H1 (cell line): ENCODE data around the gene ITGAE. TPM values are rescaled to one million over a fixed set of nuclear protein-coding genes. Genes with fewer than 3 reads are reported as not detected.
A peak's percentile ranks its signal among the peaks of the same experiment; 100 is the strongest.

Experiments used
- CTCF ChIA-PET: fragments of 300-600 bp; sonication (Branson Sonifier 250); formaldehyde crosslinking; loops from one replicate; lab custom pipeline; 2021; ENCODE audit not compliant: partially characterized antibody; lab: Charles Lee
- POLR2A ChIA-PET: fragments of 300-600 bp; sonication (Branson Sonifier 250); formaldehyde crosslinking; loops from one replicate; lab custom pipeline; 2021; ENCODE audit warnings: inconsistent platforms; ENCODE audit not compliant: partially characterized antibody; lab: Charles Lee
- DNase-seq, 2 experiments: peaks; one replicate each; pipeline versions ENCODE4 v3.0.0 to v3.0.0-alpha.2; 2010 to 2022; ENCODE audit warnings: low spot score in 2 of 2, low read depth in 1 of 2, mixed read lengths in 1 of 2
- FAIRE-seq: peaks from 2 replicates; lab custom pipeline; 2011; peaks lifted over from hg19 to GRCh38; lab: Jason Lieb, UNC
- H2AFZ ChIP-seq: 2 replicates; pipeline ENCODE4 v1.8.1; 2012; ENCODE audit warnings: low read length, inconsistent platforms
- H2AK5ac ChIP-seq: 2 replicates; pipeline ENCODE4 v1.6.1; 2013; ENCODE audit warnings: low read depth, low read length
- H2BK120ac ChIP-seq: replicated peaks from 2 replicates; pipeline ENCODE3; 2013; ENCODE audit warnings: low read depth, low read length, inconsistent platforms
- H2BK12ac ChIP-seq: 2 replicates; pipeline ENCODE4 v1.6.1; 2013; ENCODE audit warnings: low read depth, low read length
- H2BK15ac ChIP-seq: 2 replicates; pipeline ENCODE4 v1.6.1; 2013; ENCODE audit warnings: low read length
- H2BK20ac ChIP-seq: 2 replicates; pipeline ENCODE4 v1.6.1; 2013; ENCODE audit warnings: low read length
- H2BK5ac ChIP-seq: 2 replicates; pipeline ENCODE4 v1.6.1; 2013; ENCODE audit warnings: low read depth, low read length
- H3K14ac ChIP-seq: 2 replicates; pipeline ENCODE4 v1.6.1; 2013; ENCODE audit warnings: inconsistent platforms; ENCODE audit not compliant: insufficient read length
- H3K18ac ChIP-seq: 2 replicates; pipeline ENCODE4 v1.6.1; 2013; ENCODE audit warnings: low read length; ENCODE audit errors: extremely low read depth
- H3K23ac ChIP-seq: 2 replicates; pipeline ENCODE4 v1.6.1; 2013; ENCODE audit warnings: inconsistent platforms; ENCODE audit not compliant: insufficient read length
- H3K23me2 ChIP-seq: 2 replicates; pipeline ENCODE4 v1.6.1; 2013; ENCODE audit warnings: low read depth, low read length
- H3K27ac ChIP-seq: 2 replicates; pipeline ENCODE4 v1.6.1; 2011; ENCODE audit warnings: low read depth, low read length, inconsistent platforms
- H3K27me3 ChIP-seq, 4 experiments: replicated peaks in 1 of 4; 1 replicate in 1 of 4; 2 replicates in 3 of 4; pipeline versions ENCODE4 v1.6.1 to v1.8.1; 2011 to 2013; ENCODE audit warnings: low read length in 3 of 4, mild to moderate bottlenecking in 3 of 4, inconsistent platforms in 2 of 4, mixed read lengths in 2 of 4, moderate library complexity in 1 of 4; ENCODE audit not compliant: control insufficient read depth in 3 of 4, insufficient read depth in 3 of 4; ENCODE audit errors: extremely low read depth in 1 of 4
- H3K36me3 ChIP-seq, 4 experiments: 2 replicates each; pipeline versions ENCODE4 v1.6.1 to v1.8.1; 2011 to 2013; ENCODE audit warnings: mild to moderate bottlenecking in 4 of 4, low read length in 3 of 4, moderate library complexity in 2 of 4, control low read depth in 1 of 4, inconsistent platforms in 1 of 4; ENCODE audit not compliant: insufficient read depth in 4 of 4, control insufficient read depth in 2 of 4
- H3K4ac ChIP-seq: replicated peaks from 2 replicates; pipeline ENCODE3; 2013; ENCODE audit warnings: low read length, low read depth, mixed read lengths, inconsistent platforms; ENCODE audit not compliant: insufficient read length
- H3K4me1 ChIP-seq, 4 experiments: replicated peaks in 1 of 4; 1 replicate in 1 of 4; 2 replicates in 3 of 4; pipeline versions ENCODE4 v1.6.1 to v1.8.1; 2011 to 2013; ENCODE audit warnings: low read length in 3 of 4, inconsistent platforms in 2 of 4, mixed read lengths in 1 of 4; ENCODE audit not compliant: insufficient read depth in 4 of 4, control insufficient read depth in 3 of 4
- H3K4me2 ChIP-seq, 2 experiments: 2 replicates each; pipeline versions ENCODE4 v1.6.1 to v1.8.1; 2011 to 2013; ENCODE audit warnings: low read depth in 2 of 2, low read length in 2 of 2, control low read depth in 1 of 2, inconsistent platforms in 1 of 2, mild to moderate bottlenecking in 1 of 2; ENCODE audit not compliant: insufficient read depth in 1 of 2
- H3K4me3 ChIP-seq, 4 experiments: fragments of 200-600, 300-600 bp in 1 of 4; sonication (generic), shearing (Covaris generic), sonication (Bioruptor Twin) in 1 of 4; 2 replicates each; pipeline versions ENCODE4 v1.5.1 to v1.8.1; 2011 to 2016; ENCODE audit warnings: low read length in 4 of 4, low read depth in 3 of 4, control low read depth in 2 of 4, inconsistent platforms in 2 of 4, mild to moderate bottlenecking in 2 of 4, mixed read lengths in 1 of 4, moderate library complexity in 1 of 4; ENCODE audit not compliant: insufficient read depth in 2 of 4; ENCODE audit errors: extremely low read depth in 1 of 4
- H3K56ac ChIP-seq: replicated peaks from 2 replicates; pipeline ENCODE3; 2013; ENCODE audit warnings: low read depth, mild to moderate bottlenecking, mixed read lengths, low read length, inconsistent platforms; ENCODE audit not compliant: insufficient read length
- H3K79me1 ChIP-seq: 2 replicates; pipeline ENCODE4 v1.6.1; 2013; ENCODE audit warnings: low read depth, low read length, control low read depth
- H3K79me2 ChIP-seq, 2 experiments: 2 replicates each; pipeline versions ENCODE4 v1.6.1 to v1.8.1; 2012 to 2013; ENCODE audit warnings: low read length in 2 of 2, mild to moderate bottlenecking in 2 of 2, inconsistent platforms in 1 of 2; ENCODE audit not compliant: insufficient read depth in 2 of 2, control insufficient read depth in 1 of 2
- H3K9ac ChIP-seq, 4 experiments: replicated peaks in 1 of 4; 1 replicate in 1 of 4; 2 replicates in 3 of 4; pipeline versions ENCODE4 v1.6.1 to v1.8.1; 2011 to 2013; ENCODE audit warnings: low read depth in 3 of 4, low read length in 3 of 4, control low read depth in 2 of 4, mild to moderate bottlenecking in 2 of 4, moderate library complexity in 2 of 4, inconsistent platforms in 1 of 4; ENCODE audit errors: extremely low read depth in 1 of 4
- H3K9me3 ChIP-seq, 2 experiments: 2 replicates each; pipeline versions ENCODE4 v1.6.1 to v1.8.1; 2012 to 2013; ENCODE audit warnings: mild to moderate bottlenecking in 2 of 2, moderate library complexity in 2 of 2, control low read depth in 1 of 2, inconsistent platforms in 1 of 2, low read depth in 1 of 2, low read length in 1 of 2, mixed read lengths in 1 of 2; ENCODE audit not compliant: insufficient read depth in 2 of 2
- H4K20me1 ChIP-seq, 2 experiments: replicated peaks in 1 of 2; 2 replicates each; pipeline versions ENCODE3 to v1.8.1; 2011 to 2013; ENCODE audit warnings: inconsistent platforms in 2 of 2, low read length in 2 of 2, mild to moderate bottlenecking in 1 of 2; ENCODE audit not compliant: insufficient read depth in 2 of 2, control insufficient read depth in 1 of 2
- H4K5ac ChIP-seq: 2 replicates; pipeline ENCODE4 v1.6.1; 2013; ENCODE audit warnings: low read length, low read depth, mixed read lengths, inconsistent platforms; ENCODE audit not compliant: insufficient read length
- H4K8ac ChIP-seq: 2 replicates; pipeline ENCODE4 v1.8.0; 2013; ENCODE audit warnings: mild to moderate bottlenecking, moderate library complexity, low read length, inconsistent platforms; ENCODE audit not compliant: insufficient read depth; ENCODE audit errors: extremely low read depth
- H4K91ac ChIP-seq: replicated peaks from 2 replicates; pipeline ENCODE3; 2013; ENCODE audit warnings: low read length, mixed read lengths, inconsistent platforms; ENCODE audit not compliant: insufficient read length
- BACH1 ChIP-seq: IDR thresholded peaks from 2 replicates; pipeline ENCODE4 v1.6.1; 2012; ENCODE audit warnings: low read length, improper control_type of control experiment
- BCL11A ChIP-seq, 2 experiments: IDR thresholded peaks; one replicate each; pipeline ENCODE4 v1.6.1; 2011; ENCODE audit warnings: low read depth in 2 of 2, low read length in 2 of 2, mild to moderate bottlenecking in 2 of 2
- CEBPB ChIP-seq: IDR thresholded peaks from 2 replicates; pipeline ENCODE4 v1.6.1; 2012; ENCODE audit warnings: low read depth, low read length
- CHD1 ChIP-seq: IDR thresholded peaks from 2 replicates; pipeline ENCODE4 v1.6.1; 2012; ENCODE audit warnings: low read depth, low read length, improper control_type of control experiment
- EGR1 ChIP-seq: IDR thresholded peaks from 2 replicates; pipeline ENCODE4 v1.6.1; 2011; ENCODE audit warnings: low read depth, low read length, borderline replicate concordance
- KDM1A ChIP-seq: fragments of 200-600, 300-600 bp; sonication (generic); IDR thresholded peaks from 2 replicates; pipeline ENCODE4 v1.7.1; 2016; ENCODE audit warnings: mild to moderate bottlenecking, low read length, borderline replicate concordance
- PHF8 ChIP-seq: fragments of 200-600 bp; sonication (generic); conservative IDR thresholded peaks from 2 replicates; pipeline ENCODE4 v1.7.1; 2012; ENCODE audit warnings: low read depth, mild to moderate bottlenecking, inconsistent platforms, low read length, moderate library complexity
- POLR2A ChIP-seq, 2 experiments: IDR thresholded peaks; 1 replicate in 1 of 2; 2 replicates in 1 of 2; pipeline ENCODE4 v1.6.1; 2011; ENCODE audit warnings: low read depth in 2 of 2, low read length in 2 of 2, mild to moderate bottlenecking in 2 of 2; ENCODE audit errors: control extremely low read depth in 1 of 2
- SP2 ChIP-seq: IDR thresholded peaks from 2 replicates; pipeline ENCODE4 v1.6.1; 2012; ENCODE audit warnings: mild to moderate bottlenecking, low read length, inconsistent platforms
- USF2 ChIP-seq: IDR thresholded peaks from 2 replicates; pipeline ENCODE4 v1.6.1; 2011; ENCODE audit warnings: low read length, improper control_type of control experiment
- WGBS, 2 experiments: shearing (Covaris generic) in 1 of 2; methylation state at CpG; one replicate each; pipeline versions ENCODE4 v1.1.6 to v1.1.7; 2013 to 2015; ENCODE audit warnings: low lambda C conversion rate in 2 of 2, mixed read lengths in 2 of 2, inconsistent platforms in 1 of 2, low coverage in 1 of 2, missing lambda C conversion rate in 1 of 2; ENCODE audit not compliant: insufficient replicate concordance in 2 of 2, insufficient coverage in 1 of 2, insufficient read length in 1 of 2; ENCODE audit errors: extremely low coverage in 1 of 2, missing lambda C conversion rate in 1 of 2; 5-methylcytosine and 5-hydroxymethylcytosine counted together
- polyA plus RNA-seq, 7 experiments: library from polyadenylated mRNA; depleted of rRNA in 3 of 7; stranded (reverse) in 5 of 7; unstranded in 2 of 7; fragments of >200 nt in 5 of 7; fragments of 200-250 nt in 2 of 7; gene quantifications; 1 replicate in 5 of 7; 2 replicates in 1 of 7; 4 replicates in 1 of 7; pipeline versions ENCODE4 v1.2.1 to v1.2.3, GENCODE V29; 2011 to 2013; ENCODE audit warnings: missing spikeins in 2 of 7, mixed read lengths in 2 of 7
- total RNA-seq: library from RNA; stranded (reverse); fragmentation: NEBNext Ultra II Directional; extraction: Animal tissue kit (Norgen Biotek cat#: 25700); gene quantifications from 2 replicates; pipeline ENCODE4 v1.2.1, GENCODE V29; 2021
- TF ChIP-seq, protein P1 (sequence below): IDR thresholded peaks from 2 replicates; pipeline ENCODE4 v1.6.1; 2012; ENCODE audit warnings: low read length, inconsistent platforms

The ITGAE gene
- total and polyA plus RNA-seq, 2 of the 8 experiments (the other 6 are each of a cell fraction or from before 2014, with no cell fraction given), result 23.2 to 43.1 TPM

GRCh38 chr17:3692346-3692745 is 108.6 kb downstream of the ITGAE start:
- no peak overlapping the region for H2BK12ac ChIP-seq
- FAIRE-seq, result no peak
- peak in 1 of 2 experiments; percentile 59 for DNase-seq
- H3K4me2 ChIP-seq, result no peak overlapping the region
- H3K9ac ChIP-seq, result no peak overlapping the region; a peak in 1 of 7 replicates
- no peak overlapping the region for H2BK120ac ChIP-seq
- H3K27ac ChIP-seq, result no peak overlapping the region
- no peaks in the 10 kb centered on the region for H3K79me1 ChIP-seq
- no peak overlapping the region for H4K5ac ChIP-seq
- no peak overlapping the region for H3K56ac ChIP-seq
- peaks cover 0 to 8% of the 10 kb centered on the region in 2 experiments for H4K20me1 ChIP-seq
- no peaks in the 10 kb centered on the region for H3K36me3 ChIP-seq
- H2AK5ac ChIP-seq, result no peak overlapping the region
- H3K23ac ChIP-seq, result no peak overlapping the region
- H3K23me2 ChIP-seq, result peaks cover 9% of the 10 kb centered on the region; the same call in 1 of the 2 replicates
- H4K91ac ChIP-seq, result no peak overlapping the region
- no peaks in the 10 kb centered on the region for H3K79me2 ChIP-seq
- no peak overlapping the region for H3K18ac ChIP-seq
- H3K9me3 ChIP-seq, result no peaks in the 10 kb centered on the region
- H2BK5ac ChIP-seq, result no peak overlapping the region
- peaks cover 0 to 14% (median 8%) of the 10 kb centered on the region in 4 experiments; a peak in 5 of 7 replicates for H3K4me1 ChIP-seq
- 85% methylated on average over 9 of the region's 9 CpGs; no CpG with 5 or more reads in 1 of the 2 experiments for WGBS, 2 experiments
- no peak overlapping the region for H3K14ac ChIP-seq
- peaks cover 0 to 22% (median 13%) of the 10 kb centered on the region in 4 experiments; a peak in 6 of 7 replicates for H3K27me3 ChIP-seq
- CTCF ChIA-PET, result interaction anchor here (0.7 to 3.3 kb wide), 14 partner anchors 9 to 97 kb away, joined by 3 to 29 read pairs (median 5); partner anchors contain the start of genes EMC6 and TAX1BP3
- no peak overlapping the region for H3K4me3 ChIP-seq
- H2AFZ ChIP-seq, result no peak overlapping the region
- POLR2A ChIA-PET, result no interaction called here
- H2BK20ac ChIP-seq, result no peak overlapping the region
- H3K4ac ChIP-seq, result no peak overlapping the region
- no peak overlapping the region for H4K8ac ChIP-seq
- H2BK15ac ChIP-seq, result no peak overlapping the region
- TF ChIP-seq CEBPB (no peak), EGR1 (no peak), CHD1 (no peak), SP2 (no peak), USF2 (no peak), POLR2A (IDR thresholded peaks at IDR 0.05; ENCODE audit: control extremely low read depth in 1 of 2, low read depth in 2 of 2, low read length in 2 of 2) (no peak), BCL11A (IDR thresholded peaks at IDR 0.05; ENCODE audit: low read depth in 2 of 2, low read length in 2 of 2) (no peak), PHF8 (no peak), BACH1 (no peak), KDM1A (peak; percentile 70; the same call in 1 of the 2 replicates)
- TF ChIP-seq, protein P1, sequence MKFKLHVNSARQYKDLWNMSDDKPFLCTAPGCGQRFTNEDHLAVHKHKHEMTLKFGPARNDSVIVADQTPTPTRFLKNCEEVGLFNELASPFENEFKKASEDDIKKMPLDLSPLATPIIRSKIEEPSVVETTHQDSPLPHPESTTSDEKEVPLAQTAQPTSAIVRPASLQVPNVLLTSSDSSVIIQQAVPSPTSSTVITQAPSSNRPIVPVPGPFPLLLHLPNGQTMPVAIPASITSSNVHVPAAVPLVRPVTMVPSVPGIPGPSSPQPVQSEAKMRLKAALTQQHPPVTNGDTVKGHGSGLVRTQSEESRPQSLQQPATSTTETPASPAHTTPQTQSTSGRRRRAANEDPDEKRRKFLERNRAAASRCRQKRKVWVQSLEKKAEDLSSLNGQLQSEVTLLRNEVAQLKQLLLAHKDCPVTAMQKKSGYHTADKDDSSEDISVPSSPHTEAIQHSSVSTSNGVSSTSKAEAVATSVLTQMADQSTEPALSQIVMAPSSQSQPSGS, result no peak
